GM21526 (cell line): Measurements from ENCODE around the gene SOD2.
"Not testable (repeated sequence)": the region's sequence is repeated elsewhere in the genome, so short reads cannot be mapped to it uniquely, and the experiment has no call there.

Source experiments
- ATAC-seq: cut with Tn5 transposase; IDR thresholded peaks from one replicate; pipeline ENCODE4 v1.9.1; 2021; ENCODE audit warnings: moderate library complexity; ENCODE audit not compliant: unreplicated experiment, low FRiP score

Gene SOD2

DNA sequence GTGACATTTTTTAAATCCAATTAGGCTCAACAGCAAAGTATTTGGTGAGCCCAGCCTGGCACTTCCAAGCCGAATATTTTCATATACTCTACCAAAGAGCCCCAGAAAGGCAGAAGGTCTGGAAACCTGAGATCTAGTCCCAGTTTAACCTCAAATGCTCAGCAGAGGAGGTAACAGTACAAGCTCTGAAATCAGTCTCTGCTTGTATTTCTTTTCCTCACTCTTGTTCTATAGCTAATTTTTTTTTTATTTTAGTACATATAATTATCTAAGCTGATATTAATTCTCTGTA is 9.1 kb downstream of the SOD2 start:
- no peak for ATAC-seq

DNA sequence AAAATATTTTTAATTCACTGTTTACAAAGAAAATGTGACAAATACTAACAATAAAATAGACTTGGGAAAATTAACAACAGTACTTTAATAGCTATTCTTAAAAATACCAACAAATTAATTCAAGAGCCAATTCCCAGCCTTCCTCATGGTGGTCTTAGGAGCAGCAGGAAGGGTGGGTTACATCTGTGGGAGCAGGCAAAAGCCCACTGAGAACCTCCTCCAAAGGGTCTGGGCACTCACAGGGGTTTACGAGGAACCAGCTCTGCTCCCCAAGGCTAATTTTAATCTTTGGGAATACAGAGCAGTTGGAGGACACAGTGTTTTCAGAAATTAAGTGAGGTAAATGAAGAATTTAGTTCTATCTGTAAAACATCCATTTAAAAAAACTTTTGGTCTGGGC is 10.2 kb downstream of the SOD2 start:
- no peak for ATAC-seq

DNA sequence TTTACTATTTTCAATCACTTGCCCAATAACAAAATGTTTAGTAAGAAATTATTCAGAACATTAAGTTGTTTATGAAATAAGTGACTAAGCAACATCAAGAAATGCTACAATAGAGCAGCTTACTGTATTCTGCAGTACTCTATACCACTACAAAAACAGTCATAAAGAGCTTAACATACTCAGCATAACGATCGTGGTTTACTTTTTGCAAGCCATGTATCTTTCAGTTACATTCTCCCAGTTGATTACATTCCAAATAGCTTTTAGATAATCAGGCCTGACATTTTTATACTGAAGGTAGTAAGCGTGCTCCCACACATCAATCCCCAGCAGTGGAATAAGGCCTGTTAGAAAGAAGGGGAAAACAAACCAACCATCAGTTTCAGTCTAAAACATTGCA is 10.7 kb downstream of the SOD2 start:
- ATAC-seq, result no peak

DNA sequence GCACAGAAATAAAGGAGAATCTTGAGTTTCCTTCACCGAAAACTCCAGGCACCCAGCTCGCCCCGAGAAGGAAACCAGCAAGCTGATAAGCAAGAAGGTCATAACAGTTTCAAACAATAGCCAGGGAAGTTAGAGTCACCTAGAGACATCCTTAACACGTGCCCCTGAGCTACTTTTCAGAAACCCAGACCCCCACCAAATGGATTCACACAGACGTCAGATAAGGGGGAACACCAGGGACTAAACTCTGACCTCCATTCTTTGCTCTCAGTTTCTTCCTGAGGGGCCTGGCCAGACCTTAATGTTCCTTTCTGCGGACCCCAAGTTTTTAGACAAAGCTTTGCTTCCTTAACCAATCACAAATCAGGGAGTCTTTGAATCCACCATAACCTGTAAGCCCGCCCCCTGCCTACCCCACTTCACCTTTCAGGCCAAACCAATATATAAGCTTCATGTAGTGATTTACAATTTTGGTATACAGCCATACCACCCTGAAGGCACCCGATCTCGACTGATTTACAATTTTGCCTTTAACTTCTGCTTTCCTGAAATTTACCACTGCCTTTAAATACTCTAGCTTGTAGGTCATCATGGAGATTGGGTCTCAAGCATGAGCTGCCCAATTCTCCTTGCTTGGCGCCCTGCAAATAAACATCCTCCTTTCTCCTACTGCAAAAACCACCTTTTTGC is 11.7 kb downstream of the SOD2 start:
- ATAC-seq, result no peak

DNA sequence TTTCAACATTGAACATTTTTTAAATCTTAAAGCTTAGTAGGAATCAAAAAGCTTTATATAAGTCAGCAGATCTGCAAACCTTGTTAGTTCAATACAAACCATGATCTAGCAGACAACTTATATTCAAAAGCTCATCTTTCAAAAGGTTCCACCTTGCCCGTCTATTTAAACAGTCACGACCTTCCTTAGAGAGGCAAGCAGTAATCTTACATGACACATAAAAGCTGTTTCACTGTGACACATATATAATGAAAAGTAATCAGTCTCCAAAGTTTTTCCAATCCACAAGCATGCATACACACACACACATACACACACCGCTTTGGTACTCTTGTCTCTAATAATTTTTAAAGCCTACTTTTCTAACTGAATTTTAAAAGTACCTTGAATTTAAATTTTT is 12.9 kb downstream of the SOD2 start:
- no peak for ATAC-seq

DNA sequence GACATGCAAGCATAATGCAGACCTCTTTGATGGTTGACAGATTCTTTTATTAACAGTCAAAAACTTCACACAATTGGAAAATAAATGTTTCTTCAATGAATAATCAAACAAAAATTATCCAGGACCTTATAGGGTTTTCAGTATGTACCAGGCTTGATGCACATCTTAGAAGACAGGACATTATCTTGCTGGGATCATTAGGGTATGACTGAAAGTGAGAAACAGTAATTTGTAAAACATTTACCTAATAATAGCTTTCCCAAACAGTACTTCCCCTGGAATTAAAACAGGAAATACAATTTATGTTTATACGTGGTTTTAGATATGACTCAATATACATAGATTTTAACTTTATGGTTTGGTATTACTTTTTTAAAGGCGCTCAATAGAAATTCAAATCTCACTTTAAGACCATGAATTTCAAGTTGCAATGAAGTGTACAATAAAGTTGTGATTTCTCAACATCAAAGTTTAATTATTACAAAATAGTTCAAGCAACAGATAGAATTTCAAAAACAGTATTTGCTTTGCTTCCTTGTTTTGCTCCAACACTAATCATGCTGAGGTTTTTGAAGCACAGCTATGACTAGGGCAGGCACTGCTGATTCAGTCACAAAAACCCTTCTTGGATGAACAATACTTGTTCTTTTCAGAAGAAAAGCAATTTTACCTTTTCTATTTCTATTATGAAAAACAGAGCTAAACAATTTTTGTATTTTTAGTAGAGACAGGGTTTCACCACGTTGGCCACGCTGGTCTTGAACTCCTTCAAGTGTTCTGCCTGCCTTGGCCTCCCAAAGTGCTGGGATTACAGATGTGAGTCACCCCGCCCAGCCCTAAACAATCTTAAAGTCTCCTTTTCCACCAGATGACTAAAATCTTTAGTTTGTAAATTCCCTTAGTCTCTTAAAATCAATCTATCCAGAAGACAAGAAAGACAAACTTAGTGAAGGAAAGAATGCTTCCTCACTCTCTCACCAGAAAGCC is 13.7 kb downstream of the SOD2 start:
- ATAC-seq, result no peak

DNA sequence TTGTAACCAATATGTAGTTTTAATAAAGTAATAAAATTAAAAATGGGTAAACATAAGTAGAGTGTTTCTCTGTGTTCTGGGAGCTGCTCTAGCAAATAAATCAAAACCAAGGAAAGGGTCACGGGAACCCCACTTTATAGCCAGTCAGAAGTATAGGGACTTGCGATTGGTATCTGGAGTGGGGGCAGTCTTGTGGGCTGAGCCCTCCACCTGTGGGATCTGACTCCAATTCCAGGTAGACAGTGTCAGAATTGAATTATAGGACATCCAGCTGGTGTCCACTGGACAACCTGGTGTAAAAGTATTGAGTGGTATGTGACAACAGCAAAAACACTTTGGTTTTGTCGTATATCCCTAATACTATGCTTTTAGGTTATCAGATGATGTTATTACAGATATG is 14.5 kb downstream of the SOD2 start:
- ATAC-seq, result no peak

DNA sequence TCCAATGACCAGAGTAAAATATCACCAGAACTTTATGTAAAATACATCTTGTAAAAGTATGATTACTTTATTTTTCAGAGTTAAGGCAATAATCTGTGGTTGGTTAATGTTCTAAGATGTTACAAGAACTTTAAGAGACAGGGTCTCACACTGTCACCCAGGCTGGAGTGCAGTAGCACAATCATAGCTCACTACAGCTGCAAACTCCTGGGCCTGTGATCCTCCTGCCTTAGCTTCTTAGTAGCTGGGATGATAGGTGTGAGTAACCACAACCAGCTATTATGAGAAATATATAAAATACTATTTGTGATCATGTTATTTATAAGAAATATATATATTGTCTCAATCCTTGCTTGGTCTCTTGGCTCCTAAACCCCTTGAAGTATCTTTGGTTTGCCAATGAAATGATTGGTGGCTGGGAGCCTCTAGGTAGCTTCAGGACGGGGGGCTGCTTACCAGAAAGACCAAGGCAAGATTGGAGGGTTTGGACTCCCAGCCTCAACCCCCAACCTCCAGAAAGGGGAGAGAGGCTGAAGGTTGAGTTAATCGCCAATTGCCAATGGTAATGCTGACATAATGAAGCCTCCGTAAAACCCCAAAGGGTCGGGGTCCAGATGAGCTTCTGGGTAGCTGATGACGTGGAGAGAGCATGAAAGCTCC is 15.4 kb downstream of the SOD2 start:
- ATAC-seq, result no peak

DNA sequence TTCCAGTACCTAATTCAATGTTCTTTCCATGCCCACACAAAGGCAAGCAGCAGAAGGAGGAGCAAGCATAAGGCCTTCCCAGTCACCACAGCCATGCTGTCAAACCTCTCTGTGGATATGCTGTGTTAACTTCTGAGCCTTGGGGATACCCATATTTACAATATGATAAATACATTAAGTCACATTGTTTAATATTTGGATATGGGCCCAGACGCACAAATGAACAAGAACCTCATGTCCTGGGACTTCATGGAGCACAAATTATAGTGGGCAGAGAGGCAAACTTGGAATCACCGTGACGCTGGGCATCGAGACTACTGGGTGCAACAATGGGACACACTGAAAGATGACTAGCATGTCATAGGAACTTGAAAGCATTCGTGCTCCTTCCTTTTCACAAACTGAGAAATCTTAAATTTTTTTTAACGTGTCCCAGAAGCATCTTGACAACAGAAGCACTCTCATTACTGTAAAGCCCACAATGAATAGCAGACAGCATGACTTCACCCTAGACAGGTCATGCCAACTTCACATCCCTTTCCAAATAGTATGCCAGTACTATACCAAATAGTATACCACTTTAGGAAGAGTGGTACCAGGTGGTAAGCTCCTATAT is 16.0 kb downstream of the SOD2 start:
- ATAC-seq, result no peak

DNA sequence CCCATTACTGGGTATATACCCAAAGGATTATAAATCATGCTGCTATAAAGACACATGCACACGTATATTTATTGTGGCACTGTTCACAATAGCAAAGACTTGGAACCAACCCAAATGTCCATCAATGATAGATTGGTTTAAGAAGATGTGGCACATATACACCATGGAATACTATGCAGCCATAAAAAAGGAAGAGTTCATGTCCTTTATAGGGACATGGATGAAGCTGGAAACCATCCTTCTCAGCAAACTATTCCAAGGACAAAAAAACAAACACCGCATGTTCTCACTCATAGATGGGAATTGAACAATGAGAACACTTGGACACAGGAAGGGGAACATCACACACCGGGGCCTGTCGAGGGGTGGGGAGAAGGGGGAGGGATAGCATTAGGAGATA is 16.8 kb downstream of the SOD2 start:
- not testable (repeated sequence) for ATAC-seq

DNA sequence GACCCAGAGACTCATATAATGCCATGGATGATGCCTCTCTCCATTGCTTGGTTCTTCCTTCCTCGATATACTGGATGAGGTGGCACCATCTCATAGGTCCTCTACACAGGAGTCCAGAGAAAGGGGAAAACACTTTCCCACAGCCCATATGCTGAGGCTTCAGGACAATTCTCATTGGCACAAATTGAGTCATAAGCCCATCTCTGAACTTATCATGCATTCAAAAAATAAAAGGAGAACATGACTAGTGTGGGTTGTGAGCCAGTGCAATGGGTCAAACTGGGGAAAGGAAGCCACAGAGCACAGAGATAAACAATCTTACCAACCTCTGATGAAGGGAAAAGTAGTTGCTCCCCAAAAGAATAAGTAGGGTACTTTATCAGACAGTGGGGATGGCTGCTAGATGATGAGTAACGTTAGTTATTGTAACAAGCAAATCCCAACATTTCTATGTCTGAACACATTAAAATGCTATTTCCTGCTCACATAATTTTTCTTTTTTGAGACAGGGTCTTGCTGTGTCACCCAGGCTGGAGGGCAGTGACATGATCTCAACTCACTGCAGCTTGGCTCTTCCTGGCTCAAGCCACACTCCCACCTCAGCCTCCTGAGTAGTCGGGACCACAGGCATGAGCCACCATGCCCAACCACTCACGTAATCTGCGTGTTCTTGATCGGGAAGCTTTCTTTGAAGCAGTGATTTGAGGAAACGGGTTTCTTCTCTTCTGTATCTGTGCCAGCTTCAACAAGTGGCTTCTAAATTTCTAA is 27.0 kb downstream of the SOD2 start:
- ATAC-seq, result no peak

DNA sequence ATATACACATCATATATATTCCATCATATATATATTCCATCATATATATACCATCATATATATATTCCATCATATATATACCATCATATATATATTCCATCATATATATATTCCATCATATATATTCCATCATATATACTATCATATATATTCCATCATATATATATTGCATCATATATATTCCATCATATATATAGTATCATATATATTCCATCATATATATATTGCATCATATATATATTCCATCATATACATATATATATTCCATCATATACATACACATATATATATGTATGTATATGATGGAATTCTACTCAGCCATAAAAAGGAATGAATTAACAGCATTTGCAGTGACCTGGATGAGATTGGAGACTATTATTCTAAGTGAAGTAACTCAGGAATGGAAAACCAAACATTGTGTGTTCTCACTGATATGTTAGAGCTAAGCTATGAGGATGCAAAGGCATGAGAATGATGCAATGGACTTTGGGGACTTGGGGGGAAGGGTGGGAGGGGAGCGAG is 29.6 kb downstream of the SOD2 start:
- ATAC-seq, result not testable (repeated sequence)

DNA sequence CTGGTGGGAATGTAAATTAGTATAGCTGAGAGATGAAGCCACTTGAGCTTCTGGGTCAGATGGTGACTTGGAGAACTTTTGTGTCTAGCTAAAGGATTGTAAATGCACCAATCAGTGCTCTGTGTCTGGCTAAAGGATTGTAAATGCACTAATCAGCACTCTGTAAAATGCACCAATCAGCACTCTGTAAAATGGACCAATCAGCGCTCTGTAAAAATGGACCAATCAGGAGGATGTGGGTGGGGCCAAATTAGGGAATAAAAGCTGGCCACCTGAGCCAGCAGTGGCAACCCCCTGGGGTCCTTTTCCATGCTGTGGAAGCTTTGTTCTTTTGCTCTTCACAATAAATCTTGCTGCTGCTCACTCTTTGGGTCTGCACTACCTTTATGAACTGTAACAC is 31.1 kb downstream of the SOD2 start:
- not testable (repeated sequence) for ATAC-seq

DNA sequence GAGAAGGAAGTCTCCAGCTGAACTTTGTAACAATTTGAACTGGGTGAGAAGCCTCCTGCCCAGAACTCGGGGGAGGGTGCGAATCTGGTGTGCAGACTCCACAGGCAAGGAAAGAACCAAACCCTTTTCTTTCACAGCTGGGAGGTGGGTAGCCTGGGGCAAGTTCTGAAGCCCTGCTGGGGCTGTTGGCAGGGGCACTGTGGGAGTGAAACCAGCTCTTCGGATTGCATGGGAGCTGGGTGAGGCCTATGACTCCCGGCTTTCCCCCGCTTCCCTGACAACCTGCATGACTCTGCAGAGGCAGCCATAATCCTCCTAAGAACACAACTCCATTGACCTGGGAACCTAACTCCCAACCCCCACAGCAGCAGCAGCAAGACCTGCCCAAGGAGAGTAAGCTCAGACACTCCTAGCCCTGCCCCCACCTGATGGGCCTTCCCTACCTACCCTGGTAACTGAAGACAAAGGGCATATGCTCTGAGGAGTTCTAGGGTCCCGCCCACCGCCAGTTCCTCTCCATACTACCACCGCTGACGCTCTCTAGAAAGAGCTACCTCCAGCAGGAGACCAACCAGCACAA is 37.5 kb downstream of the SOD2 start:
- no peak for ATAC-seq

DNA sequence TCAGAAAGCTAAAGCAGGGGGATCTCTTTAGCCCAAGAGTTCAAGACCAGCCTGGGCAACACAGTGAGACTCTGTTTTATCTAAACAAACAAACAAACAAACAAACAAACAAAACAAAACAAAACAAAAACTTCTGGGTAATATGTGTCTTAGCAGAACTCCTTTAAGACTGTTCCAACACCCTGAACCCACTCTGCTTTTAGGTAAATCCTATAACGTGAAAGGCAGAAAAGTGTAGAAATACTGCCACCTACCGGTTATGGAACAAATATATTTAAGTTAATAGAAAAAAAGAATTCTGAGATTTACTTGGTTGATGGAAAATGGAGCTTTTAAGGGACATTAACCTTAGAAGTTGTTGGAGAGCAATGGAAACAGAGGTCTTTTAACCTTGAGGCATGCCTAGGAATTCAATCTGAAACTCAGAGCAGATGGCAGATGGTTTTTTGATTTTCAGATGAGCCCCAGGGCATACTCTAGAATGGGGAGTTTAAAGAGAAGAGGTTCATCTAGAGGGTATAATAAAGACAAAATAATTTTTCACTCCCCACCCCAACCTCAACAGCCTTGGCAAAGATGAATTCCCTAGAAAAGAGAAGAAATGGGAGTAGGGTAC is 38.5 kb downstream of the SOD2 start:
- ATAC-seq, result no peak

DNA sequence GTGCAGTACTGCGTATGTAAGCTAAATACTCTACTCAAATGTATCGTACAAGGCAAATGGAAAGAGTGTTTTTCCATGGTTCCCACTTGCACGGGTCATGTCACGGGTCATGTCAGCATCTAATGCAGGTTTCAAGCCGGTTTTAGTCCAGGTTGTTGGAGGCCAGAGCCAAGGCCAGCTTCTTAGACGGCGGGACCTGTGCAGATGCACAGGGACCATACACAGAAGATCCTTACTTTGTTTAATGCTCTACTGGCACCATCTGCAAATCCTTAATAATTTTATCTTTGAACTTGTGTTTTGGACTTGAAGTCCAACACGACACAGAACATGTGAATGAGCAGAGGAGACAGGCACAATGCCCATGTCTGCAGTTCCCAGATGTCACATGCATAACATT is 42.7 kb downstream of the SOD2 start:
- ATAC-seq, result no peak

DNA sequence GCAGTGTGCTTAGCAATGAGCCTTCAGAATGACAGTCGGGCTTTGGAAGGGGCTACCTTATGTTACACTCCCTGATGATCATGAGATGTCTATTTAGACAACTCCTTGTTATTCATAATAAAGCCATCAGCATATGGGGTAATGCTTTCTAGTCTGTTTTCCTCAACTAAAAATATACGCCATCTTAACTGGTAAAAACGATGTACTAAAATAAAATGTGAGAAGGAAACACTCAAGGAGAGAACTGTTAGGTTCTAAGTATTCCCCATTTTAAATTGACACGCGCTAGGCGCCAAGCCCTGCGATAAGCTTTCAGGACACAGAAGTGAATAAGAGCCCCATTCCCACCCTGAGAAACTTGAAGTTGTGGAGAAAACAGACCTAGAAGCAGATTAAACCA is 43.6 kb downstream of the SOD2 start:
- ATAC-seq, result no peak

DNA sequence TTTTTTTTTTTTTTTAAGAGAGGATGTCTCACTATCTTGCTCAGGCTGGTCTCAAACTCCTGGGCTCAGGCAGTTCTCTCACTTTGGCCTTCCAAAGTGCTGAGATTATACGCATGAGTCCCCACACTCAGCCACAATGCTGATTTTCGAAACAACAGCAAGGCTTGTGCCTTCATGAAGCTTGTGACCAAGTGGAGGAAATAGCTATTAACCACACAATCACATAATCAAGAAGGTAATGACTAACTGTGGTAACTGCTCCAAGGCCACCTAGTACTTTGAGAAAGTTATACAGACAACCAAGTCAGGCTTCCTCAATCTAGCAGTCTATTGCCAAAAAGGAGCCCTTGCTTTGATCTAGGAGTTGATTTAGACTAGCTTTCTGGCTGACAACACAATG is 46.3 kb downstream of the SOD2 start:
- ATAC-seq, result peak; percentile 59

DNA sequence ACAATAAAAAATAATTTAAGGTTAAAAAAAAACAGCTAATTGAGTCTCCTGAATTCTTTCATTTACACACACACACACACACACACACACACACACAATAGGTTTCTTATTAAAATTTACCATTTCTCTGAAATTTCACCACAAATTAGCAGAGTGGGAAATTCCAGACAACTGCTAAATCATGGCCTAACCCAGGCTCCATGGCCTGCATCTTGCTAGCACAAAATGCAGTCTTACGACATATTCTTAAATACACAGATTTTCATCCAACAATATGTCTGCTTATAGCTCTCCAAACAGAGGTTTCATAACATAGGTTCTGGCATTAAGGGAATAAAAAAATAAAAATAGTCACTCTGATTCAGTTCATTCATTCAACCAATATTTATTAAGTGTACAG is 46.9 kb downstream of the SOD2 start:
- ATAC-seq, result no peak
